Measurements from ENCODE around the gene LAMA2.

Gene LAMA2

DNA sequence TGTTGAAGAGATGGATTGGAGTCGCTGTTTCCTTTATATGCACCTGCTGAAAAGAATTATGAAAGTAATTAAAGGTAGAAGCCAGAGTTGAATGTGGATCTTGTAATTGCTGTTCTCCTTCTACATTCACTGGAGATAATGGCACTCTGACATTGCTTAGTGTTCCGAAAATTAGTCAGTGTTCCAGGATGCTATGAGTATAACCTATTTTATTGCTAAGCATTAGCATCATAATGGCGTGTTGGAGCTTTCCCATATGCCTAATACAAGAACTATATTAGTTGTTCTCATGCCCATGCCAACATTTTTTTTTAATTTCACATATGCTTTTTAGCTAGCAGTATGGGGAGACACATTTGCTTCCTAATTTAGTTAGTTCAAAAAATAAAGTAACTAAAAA, 590.6 kb downstream of the LAMA2 start:
- DNase-seq, result no peak

DNA sequence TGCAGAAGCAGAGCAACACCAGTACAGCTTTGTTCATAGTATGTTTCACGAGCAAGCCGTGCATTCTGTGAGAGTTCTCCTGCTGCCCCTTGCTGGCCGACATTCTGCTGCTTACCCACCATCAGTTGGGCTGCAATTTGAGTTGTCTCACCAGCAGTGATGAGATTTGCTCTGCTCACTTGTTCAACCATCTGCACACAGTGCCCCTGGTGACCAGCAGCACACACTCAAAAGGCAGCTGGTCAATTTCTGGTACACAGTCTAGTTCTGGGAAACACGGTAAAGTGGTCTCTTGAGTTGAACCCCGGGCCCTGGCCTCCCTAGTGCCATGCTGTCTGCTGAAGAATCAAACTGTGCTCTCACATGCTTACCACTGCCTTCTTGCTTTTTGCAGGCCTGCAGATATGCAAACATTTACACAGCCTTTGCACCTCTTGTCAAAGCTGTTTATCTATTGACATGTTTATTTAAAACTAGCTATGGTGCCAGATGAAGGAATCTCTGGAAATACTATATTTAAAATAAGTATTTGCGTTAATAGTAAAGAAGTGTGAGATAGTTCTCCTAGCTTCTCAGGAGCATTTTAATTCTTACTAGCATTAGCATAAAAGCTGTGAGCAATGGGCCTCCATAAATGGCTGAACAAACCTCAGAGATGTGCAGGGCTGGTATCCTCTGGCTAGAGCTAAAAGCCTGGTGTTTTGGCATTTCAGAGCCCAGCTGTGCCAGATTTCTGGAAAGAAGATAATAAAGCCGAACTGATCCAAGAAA, 592.7 kb downstream of the LAMA2 start:
- DNase-seq, result no peak

DNA sequence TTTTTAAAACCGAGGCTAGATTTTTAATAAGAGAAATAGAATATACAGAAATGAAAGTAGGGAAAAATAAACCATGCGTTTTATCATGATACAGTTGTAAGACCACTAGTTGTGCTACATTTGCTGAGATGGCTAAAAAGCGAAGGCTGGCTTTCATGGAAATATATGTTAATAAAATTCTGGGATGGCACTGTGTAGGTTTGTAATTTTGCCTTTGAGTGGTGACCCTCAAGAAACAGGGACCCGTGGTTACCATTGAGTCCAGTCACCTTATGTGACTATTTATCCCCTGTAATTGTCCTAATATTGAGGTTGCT, 593.3 kb downstream of the LAMA2 start:
- DNase-seq, result no peak

DNA sequence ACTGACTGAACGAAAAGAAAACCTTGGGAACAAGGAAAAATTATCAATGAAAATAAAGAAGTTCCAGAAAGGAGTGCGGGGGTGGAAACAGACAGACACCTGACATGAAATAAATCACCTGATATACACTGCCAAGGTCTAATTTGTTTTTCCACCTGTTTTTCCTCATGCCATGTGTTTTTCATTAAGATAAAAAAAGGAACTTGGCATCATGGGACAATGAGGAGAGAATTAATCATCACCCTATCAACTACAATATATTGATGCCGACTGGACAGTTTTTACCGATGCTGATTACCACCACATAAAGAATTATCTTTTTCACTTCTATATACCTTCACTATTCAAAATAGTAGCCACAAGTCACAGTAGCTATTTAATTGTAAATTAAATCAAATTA, 593.9 kb downstream of the LAMA2 start:
- DNase-seq, result no peak

DNA sequence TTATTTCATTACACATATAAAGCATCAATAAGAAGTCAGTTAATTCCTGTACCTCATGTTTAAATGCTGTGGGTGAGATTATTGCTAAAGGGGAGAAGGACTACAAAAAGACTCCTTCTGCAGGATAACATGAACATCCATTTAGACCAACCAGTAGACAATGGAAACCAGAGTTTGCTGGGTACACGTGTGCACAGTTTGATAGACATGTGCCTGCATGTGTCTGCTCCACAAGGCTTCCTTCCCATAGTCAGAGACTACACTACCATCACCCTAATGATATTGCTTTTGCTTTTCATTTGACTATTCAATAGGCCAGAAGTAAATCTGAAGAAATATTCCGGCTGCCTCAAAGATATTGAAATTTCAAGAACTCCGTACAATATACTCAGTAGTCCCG, 595.4 kb downstream of the LAMA2 start:
- DNase-seq, result no peak

DNA sequence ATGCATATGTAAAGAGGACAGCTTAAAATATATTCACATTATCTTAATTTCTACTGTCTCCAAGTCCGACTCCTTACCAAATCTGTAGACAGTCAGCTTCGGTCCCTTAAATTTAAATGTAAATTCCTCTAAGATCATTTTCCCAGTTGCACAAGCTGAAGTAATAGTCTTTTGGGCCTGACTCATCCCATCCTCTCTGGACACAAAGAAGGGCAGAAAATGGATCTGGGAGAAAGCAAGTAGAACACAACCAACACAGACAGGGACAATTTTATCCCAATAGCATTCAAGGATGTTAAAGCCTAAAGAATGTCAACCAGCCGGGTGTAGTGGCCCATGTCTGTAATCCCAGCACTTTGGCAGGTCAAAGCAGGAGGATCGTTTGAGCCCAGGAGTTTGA, 598.8 kb downstream of the LAMA2 start:
- no peak for DNase-seq

DNA sequence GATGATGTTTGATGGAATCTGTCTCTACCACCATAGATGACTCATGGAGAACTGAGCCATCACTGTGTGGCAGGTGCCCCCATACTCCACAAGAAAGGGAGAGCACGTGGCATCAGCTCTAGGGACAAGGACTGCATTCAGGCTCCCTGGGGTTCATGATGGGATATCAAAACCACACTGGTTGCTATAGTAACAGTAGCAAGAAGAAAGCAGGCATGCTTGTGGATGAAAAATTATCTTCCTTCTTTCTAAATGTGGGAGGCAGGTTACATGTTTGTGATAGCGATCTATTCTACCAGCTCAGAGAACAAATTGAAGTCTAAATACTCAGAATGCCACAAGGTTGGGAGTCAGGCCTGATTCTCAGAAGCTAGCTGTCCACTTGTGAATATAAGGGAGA, 602.8 kb downstream of the LAMA2 start:
- DNase-seq, result no peak

DNA sequence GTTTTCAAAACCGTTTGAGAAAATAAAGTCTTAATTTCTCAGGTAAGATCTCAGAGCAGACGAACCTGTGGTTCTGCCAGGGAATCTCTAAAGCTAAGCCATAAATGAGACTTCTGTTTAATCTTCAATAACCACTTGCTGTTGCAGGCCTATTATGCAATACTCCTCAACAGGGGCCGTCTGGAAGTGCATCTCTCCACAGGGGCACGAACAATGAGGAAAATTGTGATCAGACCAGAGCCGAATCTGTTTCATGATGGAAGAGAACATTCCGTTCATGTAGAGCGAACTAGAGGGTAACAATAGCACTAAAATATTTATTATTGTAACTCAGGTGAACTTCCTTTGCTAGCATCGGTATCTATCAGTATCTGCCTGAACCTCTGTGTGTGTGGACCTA, 603.4 kb downstream of the LAMA2 start:
- DNase-seq, result no peak

DNA sequence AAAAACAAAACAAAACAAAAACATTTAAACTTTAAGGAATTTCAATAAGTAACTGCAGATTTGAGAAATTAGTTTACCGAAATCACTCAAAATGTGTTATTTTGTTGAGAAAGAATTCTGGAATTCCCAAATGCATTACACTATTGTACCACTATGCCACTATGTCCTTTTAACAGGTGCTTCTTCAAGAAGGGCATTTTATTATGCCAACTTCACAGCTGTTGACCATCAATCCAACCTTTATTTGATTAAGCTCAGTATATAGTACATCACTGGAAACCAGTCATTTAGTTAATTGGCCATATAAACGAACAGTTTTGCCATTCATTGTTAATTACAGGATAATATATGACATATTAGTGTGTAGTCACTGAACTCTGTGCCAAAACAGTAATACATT, 605.4 kb downstream of the LAMA2 start:
- no peak for DNase-seq

DNA sequence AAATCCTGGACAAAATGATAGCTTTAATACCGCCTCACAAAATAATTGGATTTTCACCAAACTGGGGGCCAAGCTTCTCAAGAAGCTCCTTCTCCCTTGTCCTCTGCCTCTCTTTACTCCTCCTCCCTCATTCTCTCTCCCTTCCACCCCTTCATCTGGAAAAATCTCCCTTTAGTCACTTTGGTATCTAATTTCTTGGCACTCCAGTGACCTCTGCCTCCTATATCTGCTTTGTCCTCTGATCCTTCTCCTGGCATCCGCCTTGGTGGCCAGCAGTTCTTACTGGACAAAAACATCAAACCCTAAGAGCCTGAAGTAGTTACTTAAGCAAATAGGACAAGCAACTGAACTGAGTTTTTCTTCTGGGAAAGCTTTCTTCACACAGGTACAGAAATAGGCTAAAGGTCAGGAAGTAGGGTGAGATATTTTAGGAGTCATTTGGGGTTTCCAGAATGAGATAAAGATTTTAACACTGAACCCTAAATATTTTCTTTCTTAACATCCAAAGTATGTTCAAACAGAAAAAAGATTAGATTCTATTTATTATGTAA, 606.4 kb downstream of the LAMA2 start:
- no peak for DNase-seq

DNA sequence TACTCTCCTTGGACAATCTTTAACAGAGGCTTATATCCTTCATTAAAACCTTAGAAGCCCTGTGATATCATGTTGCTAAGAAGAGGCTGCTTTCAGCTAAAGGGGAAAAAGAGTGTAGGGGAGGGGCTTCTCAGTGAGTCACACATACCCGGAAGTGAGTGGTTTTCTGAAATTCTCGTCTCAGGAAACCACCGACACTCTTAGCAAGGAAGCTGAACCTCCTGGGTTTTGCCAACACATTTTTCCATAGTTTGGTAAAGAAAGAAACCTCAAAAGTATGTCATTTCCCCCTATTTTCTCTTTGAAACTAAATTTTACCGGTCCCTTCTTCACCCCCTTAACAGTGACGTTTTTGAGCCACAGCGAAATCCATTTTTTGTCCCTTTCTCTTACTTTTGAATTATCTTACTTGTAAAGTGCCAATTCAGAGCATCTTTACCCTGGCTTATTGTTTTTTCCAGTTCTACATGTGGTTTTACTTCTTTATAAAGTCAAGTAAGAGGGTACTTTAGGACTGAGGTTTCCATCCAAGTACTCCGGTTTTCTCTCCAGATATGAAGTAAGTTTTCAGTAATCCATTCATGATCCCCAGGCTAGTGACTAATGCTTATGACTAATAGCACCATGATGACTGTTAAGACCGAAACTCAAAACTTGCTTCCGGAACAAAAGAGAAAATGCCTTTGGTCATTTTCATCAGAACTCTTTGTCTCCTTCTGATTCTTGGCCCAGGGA, 607.8 kb downstream of the LAMA2 start:
- peak in 1 of 2 donors; percentile 91 for DNase-seq

DNA sequence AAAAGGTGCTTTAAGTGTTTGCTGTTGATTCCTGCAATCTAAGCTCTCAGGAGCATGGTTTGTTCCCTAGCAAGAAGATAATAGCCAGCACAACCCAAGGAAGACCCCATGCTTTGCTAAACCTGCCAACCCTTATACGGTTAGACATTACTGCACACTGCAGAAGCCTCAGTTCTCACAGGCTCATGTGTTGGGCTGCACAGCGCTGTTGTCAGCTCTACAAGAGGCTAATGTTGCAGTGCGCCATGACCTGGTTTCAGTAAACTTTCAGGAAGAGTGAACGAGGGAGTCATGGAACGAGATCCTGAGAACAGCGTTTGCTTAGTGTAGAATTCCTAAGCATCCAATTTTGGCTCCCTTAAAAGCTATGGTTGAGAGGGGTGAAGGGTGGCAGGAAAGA, 608.5 kb downstream of the LAMA2 start:
- DNase-seq, result no peak

DNA sequence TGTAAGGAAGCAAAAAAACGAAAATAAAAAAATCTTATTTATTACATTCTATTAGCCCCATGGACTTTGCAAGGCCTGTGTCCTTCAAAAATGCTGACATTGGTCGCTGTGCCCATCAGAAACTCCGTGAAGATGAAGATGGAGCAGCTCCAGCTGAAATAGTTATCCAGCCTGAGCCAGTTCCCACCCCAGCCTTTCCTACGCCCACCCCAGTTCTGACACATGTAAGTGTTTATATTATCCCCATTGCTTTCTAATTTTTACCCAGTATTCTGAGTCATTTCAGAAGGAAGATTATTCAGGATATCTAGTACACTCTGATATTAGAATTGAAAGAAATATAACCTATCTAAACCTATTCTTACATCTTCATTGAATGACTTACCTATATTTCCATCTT, 609.3 kb downstream of the LAMA2 start:
- no peak for DNase-seq

DNA sequence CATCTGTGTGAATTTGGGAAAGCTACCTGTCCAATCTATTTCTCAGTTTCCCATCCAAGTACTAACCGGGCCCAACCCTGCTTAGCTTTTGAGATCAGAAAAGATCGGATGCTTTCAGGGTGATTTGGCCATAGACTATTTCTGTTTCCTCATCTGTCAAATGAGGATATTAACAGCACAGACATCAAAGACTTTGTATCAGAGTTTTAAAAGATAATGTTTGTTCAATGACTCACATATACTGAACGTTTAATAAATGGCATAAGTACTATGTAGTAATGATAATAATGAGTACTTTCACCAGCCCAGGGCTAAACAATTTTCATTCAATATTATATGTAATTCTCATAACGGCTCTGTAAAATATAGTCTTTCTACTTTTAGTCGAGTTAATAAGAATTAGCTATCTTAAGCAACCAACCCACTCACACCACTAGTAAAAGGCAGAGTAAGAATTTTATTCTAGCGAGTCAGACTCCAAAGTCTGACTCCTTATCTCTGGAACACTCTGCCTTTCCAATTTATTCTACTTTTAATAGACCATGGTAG, 610.5 kb downstream of the LAMA2 start:
- DNase-seq, result no peak

DNA sequence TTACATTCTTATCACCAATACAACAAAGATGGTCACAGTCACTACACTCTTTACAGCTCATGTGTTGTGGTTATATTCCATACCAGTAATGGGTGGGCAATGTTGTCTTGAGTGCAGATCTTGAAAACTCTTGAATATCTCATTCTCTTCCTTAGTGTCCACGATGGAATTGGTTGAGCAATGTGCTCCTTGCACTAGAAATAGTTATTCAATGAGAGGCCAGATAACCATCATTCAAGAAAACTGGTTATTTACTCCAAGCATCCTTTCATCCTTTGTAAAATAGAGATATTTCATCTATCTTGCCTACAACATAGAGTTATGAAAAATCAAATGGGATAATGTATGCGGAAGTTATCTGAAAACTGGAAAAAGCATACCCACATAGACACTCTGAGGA, 611.2 kb downstream of the LAMA2 start:
- no peak for DNase-seq

DNA sequence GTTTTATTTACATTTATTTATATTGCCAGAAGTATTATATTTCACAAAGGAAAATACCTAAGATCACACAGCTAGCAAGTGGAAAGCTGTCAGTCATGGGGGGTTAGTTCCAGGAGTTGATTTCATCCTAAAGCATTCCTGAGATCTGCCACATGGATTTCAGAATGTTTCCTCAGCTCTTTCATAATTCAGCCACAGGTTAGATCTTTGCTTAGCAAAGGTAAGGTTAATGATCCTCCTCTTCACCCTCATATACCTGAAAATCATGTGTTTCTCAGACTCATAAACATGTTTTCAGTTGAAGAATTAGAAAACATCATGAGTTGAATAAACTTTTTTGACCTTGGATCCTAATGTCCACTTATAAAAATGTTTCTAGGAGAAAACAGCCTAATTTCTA, 611.6 kb downstream of the LAMA2 start:
- no peak for DNase-seq

DNA sequence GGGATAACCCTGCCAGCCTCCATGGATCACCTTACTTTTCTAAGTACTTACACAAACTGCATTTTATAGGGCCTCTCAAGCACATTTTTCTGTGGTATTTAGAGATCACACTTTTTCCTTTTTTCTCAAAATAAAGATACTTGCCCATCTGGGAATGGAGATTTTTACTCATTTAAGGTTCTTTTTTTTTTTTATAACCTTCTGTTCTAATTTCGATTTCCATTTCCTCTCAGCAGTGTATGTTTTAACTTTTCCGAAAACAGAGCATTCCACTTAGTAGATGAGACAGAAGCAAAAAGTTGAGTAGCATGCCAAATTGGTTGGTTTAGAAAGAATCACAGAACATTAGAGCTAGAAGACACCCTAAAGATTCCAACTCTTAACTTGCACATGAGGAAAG, 612.7 kb downstream of the LAMA2 start:
- no peak for DNase-seq

DNA sequence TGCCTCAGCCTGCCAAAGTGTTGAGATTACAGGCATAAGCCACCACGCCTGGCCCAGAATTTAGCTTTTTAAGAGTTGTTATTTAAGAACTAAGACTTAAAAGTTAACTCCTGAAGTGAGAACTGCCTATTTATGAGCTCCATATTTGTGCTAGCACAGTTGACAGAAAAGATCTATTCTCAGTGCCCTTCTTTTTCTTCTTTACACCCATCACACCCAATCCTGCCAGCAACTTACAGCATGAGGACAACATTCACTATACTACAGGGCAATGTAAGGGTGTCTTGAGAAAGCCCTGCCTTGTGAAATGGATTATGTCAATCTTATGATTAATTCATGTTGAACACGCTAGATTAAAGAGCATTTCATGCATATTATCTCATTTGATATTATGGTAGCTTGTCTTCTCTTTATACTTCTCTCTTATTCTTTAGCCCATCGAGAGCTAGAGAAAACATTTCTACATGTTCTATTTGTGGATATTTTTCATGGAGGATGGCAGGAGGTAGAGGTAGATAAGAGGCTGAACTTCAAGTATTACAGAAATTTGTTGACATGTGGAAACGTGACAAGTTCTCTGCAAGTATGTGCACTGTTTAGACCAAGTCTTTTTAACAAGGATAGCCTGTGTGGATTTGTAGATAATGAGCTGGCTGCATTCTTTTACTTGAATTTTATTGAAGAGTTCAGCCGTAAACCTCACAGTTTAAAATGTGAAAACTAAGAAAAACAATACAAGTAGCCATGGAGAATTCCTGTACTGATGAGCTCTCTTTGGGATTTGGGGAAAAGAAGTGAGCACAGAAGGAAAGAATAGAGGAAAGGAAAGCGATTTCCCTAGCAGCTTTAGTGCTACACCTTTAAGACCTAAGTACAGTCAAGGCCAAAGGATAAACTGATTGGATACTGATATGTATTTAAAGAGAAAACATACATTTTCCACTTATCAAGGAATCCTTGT, 614.8 kb downstream of the LAMA2 start:
- no peak for DNase-seq

DNA sequence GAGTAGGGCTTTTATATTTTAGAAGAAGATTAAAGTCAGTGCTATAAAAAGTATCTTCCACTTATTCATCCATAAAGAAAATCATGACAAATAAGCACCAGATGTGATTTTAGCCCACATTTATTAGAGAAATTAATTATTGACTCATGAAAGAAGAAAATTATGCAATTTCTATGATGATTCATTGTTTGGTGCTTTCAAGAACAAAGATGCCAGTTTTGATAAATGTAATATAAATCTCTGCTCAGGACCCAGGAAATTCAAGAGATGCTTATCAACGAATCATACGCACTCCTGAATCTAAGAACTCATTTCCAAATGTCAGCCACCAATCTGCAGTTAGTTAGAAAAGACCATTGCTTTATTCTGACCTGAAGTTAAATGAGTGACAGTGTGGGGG, 615.6 kb downstream of the LAMA2 start:
- no peak for DNase-seq

DNA sequence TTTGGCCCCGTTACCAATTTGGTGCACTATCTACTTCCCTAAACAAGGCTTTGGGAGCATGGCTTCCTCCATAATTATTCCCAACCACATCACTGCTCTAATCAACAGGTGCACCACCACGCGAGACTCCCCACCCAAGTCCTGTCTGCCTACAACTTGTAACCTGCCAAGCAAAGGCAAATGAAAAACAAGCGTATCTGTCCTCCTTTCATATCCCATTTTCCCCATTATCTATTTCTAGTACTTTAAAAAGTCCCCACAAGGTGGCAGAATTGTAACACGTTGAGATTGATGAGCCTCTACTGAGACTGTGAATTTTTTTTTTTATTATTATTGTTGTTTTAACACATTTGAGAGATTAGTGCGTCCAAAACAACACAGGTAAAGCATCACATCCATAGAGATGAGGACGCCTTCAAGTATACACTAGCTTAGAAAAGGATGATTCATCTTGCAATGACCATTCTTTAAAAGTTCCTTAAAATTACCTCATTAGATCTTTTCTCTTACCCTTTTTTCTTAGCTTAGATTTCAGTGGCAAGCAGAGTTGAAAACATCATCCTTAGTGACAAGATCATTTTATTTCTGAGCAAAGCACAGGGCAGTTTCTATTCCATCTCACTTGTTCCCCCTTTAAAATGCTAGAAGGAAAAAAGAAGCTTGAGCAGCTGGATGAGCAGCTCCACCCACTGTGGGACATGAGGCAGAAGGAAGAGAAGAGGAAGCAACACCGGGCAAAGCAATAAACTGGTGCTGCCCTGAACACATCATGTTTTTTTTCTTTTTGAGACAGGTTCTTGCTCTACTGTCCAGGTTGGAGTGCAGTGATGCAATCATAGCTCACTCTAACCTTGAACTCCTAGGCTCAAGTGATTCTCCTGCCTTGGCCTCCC, 616.3 kb downstream of the LAMA2 start:
- DNase-seq, result peak in 1 of 2 donors; percentile 52

DNA sequence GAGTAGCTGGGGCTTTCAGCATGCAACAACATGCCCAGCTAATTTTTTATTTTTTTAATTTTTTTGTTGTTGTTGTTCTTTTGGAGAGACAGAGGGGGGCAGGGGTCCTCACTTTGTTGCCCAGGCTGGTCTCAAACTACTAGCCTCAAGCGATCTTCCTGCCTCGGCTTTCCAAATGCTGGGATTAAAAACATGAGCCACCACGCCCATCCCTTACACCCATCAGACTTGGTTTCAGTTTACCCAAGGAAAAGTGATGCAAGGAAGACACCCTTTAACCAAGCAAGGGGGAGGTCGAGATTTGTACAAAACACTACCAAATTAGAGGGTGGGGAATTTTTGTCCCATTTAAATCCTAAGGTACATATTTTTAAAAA, 616.9 kb downstream of the LAMA2 start:
- DNase-seq, result no peak
